Ecto neural progenitor cell (in vitro differentiated cells): ENCODE measurements around the gene STRA6.

Experiments used
- DNase-seq: peaks from one replicate; pipeline ENCODE4 v3.0.0-alpha.2; 2018; ENCODE audit warnings: low spot score

Gene STRA6

DNA sequence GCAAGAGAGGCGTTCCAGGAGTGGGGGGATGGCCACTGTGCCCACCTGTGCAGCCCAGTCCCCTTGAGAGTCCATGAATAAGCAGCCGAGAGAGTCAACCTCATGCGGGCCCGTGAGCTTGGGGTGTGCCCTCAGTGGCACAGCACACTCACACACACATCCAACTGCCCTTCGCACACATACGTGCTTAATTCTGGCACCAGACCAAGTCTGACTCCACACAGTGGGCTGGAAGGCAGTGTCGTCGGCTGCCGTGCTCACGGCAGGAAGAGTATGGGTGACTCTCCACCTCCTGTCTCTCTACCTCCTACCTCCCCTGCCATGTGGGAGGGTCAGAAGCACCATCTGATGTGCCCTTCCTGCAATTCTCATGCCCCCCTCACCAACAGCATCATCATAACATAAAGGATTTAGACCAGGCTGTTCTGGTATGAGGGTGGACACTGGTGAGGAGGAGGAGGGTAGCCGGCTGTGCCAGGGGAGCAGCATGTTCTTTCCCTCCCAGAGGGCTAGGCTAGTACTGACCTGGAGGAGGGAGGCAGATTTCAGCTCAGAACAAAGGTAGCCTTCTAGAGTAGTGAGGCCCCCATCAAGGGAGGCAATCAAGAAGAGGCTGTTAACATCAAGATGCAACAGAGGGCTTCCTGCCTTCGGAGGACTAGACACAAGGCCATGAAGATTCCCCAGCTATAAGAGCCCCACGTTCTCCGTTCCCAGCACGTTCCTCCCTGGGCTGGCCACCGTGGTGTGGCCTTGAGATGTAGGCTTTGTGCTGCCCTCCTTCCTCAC is 5.3 kb upstream of the STRA6 start:
- no peak for DNase-seq

DNA sequence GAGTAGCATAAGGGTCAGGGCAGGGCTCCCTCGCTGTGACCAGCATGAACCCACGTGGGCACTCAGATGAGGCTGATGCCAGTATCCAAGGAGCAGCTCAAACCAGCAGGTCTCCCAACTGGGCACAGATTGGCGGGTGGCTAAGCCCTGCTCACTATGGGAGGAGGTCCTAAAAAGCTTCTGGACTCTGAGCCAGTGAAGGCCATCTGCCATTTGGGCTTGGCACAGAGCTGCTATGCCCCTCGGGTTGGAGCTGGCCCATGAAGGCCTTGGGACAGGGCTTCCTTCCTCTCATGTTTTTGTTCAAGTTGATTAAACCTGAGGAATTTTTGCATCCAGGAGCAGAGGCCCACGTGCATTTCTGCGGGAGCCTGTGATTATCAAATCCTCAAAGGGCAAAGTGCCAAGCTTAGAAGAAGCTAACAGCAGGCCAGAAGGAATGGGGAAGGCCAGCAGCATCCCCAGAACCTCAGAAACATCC is 4.3 kb upstream of the STRA6 start:
- DNase-seq = no peak

DNA sequence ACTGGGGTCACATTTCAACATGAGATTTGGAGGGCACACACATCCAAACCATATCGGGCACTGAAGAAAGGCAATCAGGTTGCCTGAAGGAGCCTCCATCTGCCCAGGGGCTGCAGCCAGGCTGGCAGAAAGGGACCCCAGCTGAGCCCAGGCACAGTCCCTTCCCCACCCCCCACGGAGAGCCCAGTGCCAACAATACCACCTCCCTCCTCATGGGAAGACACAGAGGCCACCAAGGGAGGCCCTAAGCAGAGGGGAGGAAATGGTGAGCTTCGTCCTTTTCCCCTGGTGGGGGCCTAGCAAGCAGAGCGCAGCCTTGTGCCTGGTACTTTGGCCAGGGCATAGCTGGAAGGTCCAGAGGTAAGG is 3.0 kb upstream of the STRA6 start:
- no peak for DNase-seq

DNA sequence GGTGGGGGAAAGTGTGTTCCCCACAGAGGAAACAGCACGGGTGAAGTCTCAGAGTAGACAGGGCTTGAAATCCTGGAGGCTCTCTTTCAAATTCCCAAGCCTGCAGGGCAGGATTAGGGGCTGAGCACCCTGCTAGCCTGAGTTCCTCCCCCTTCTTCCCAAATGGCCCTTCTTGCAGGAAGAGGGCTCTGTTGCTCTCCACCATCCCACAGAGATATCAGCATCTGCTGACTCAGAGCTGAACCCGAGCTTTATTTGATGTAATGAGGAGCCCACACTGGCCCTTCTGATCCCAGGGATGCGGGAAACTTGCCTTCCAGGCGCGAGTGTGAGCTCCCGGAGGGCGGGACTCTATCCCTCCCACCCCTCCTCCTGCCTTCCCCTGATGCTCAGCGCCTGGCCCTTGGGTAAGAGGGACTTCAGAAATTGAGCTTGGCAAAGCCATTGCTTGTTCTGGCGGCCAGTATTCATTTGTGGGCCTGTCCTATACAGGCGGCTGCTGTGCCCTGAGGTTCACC is 1.4 kb upstream of the STRA6 start:
- peak; percentile 72 for DNase-seq

DNA sequence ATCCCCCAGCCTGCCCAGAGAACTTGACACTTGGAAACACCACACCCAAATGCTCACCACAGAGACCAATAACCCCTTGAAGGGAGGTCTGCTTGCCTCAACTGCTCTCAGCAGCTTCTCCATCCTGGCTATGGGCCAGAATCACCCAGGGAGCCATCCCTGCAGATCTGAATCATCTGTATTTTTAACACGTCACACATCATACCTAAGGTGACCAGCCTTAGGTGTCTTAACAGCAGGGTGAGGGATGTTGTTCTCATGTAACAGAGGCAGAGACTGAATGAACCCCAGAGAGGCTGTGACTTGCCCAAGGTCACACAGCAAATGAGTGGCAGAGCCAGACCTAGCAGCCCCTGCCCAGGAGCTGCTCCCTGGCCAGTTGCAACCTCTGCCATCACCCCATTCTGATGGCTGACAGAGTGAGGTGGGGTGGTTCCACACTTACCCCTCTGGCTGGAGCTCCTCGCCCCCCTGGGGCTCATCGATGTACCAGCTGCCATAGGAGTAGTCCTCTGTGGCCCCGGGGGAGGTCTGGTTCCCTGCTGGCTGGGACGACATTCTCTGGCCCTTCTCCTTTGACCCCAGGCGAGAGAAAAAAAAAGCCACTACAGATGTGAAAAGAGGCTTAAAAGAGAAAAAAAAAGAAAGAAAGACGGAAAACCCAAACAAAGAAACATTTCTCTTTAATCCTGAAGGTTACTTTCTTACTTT is 722 bp downstream of the STRA6 start:
- DNase-seq = no peak

DNA sequence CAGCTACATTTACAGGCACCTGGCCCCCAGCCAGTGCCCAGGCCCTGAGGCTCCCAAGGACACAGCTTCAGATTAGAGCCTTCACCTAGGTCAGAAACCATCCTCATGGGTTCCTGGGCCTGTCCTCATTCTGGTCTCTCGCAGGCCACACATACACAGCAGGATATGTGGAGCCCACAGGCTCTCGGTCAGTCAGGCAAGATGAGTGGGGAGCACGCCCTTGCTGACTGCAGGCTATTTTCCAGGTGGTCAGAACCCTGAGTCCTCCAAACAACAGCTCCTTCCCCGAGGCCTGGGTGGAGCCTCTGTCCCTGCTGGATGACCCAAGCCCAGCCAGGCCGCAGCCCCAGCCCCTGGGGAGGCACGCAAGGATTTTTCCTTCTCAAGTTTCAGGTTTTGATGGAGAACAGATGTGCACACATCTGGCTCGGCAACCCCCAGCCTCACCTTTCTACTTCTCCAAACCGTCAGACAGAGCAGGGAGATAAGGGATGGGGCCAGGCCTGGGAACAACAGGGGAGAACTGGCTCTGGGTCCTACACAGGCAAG is 1.6 kb downstream of the STRA6 start:
- DNase-seq = no peak

DNA sequence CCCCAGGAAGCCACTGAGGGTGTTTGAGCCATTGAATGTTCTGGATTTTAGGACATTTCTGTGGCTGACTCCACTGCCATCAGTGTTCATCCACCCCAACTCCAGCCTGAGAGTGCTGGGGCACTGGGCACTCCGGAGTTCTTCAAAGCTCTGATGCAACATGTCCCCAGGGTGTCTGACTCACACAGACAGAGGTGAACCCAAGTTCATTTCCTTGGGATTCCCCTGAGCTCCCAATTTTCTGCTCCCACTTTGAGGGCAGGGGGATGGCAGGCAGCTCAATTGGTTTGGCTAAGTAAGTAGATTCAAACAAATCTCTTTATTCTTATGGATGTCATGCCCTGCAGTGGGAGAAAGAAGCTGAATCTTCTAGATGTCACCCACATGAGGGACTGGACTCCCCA is 2.2 kb downstream of the STRA6 start:
- DNase-seq = no peak

DNA sequence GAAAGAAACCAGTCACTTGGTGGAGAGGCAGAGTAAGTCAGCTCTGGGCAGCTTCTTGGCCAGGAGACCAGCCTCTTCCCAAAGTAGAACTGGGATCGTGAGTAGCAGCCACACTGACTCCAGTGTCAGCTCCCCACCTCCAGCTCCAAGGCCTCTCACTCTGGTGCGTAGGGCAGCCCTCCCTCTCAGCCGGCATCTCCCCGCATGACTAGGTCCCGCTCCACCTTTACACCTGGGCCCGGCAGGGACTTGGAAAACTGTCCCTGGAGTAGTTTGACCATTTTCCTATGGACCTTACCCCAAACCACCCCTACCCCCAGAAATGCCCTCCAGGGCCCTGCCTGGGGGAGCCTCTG is 3.3 kb downstream of the STRA6 start:
- DNase-seq = no peak

DNA sequence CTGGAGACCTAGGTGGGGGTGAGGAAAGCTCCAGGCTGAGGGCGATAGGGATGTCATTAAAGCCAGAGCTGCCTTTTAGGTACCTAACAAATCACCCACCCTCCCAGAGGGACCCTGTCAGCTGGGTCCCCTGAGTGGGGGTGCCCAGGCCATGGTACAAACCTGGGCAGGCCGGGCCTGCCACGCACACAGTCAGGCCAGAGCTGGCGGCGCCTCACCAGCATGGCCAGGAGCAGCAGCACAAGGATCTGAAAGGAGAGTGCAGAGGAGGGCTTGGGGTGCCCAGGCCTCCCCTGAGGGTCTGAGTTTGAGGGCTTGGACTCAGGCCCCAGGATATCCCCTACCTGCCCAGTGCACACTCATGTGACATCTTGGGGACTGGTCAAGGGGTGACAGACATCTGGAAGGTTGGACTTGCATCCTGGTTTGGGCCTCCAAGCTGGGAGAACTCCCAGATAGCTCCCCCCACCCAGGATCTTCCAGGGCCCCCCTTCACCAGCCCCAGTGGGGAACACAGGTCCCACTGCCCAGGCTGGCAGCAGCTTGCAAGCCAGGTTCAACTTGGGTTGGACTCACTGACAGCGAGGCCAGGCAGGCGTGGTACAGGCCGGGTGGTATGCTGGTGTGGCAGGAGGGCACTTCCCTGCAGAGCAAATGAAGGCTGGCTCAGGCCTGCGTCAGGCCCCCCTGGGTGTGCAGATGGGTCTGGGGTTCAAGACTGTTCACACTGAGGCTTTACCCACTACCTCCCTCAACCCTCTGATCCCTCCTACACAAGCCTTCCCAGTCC is 5.2 kb downstream of the STRA6 start:
- DNase-seq = no peak

DNA sequence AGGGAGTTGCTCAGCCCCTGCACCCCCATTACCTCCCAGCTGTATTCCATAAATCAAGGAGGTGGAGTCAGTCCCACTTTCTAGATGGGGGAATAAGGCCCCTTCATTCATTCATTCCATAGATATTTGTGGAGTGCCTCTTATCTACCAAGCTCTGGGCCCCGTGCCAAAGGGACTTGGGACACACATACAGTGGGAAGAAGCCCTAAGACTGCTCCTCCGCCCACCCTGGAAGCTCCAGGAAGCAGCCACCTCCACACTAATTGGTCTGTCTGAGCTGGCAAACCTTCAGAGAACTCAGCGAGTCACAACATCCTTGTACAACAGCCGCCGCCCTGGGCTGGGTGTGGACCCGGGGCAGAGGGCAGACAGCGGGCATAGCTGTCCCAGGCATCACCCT is 6.4 kb downstream of the STRA6 start:
- no peak for DNase-seq

DNA sequence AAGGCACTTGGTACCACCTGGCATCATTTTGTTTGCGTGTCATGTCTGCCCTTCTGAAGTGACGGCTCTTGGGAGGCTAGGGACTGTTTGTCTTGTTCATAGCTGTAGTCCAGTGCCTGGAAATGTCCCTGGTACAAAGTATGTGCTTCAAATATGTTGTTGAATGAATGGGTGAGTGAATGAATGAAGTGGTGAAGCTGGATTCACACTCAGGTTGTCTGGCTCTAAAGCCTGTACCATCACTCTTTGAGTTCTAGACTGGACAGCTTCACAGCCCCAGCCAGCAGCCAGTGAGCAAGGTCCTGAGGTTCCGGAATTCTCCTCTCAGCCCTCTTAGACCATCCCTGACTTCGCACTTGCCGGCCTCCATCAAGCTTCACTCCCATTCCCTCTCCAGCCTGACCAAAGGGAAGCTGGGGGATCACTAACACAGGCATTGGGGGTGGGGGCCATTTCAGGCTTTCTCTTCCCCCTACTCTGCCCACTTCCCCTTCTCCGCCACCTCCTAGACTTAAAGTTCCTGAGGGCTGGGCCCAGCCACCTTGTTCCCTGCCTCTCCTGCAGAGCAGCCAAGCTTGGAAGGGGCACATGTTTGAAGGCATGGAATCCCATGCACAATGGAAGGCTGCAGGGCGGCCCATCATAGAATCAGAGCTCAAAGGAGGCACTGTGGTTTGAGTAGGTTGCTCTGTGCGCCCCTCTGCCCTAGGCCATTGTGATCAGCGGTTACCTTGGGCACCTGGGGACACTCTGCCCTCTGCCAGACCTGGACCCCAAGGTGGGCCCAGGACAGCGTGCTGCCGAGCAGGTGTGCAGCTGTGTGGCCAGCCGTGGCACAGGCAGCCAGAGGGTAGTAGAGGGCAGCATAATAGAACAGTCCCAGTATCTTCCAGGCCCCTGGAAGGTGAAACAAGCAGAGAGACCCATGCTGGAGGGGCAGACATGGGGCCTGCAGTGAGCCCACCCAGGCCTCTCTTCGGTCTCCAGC is 7.7 kb downstream of the STRA6 start:
- DNase-seq = no peak

DNA sequence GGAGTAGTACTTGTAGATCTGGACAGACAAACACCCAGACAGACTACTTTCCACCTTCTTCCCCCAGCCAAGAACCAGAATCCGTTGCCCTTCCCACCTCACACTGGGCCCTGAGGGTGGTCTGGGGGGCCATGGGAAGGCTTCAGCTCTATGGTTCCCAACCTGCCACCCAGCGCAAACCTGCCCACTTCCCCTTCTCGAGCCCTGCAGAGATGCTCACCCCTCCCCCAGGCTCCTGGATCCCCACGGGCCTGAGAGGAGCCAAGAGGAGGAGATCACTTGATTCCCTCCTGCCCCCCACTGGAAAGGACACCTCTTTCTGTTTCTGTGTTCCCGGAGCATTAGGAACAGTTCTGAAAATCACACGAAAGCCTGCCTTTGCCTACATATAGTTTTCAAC is 8.7 kb downstream of the STRA6 start:
- no peak for DNase-seq

DNA sequence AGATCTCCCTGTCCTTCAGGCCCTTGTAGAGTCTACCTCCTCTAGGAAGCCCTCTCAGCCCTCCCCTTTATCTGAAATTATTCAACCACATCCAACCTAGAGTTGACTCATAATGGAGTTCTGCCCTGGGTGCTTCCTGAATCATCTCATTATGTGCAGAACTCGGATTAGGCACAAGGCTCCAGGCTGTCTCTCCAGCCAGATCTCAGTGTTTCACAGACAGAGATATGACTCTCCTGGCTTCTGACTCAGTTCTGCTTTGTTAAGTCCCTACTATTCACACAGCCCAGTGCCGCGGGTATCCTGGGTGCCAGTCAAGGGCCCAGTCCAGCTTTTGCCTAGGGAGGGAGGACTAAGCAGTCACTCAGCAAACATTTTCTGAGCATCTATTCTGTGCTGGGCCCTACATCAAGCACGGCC is 9.3 kb downstream of the STRA6 start:
- no peak for DNase-seq

DNA sequence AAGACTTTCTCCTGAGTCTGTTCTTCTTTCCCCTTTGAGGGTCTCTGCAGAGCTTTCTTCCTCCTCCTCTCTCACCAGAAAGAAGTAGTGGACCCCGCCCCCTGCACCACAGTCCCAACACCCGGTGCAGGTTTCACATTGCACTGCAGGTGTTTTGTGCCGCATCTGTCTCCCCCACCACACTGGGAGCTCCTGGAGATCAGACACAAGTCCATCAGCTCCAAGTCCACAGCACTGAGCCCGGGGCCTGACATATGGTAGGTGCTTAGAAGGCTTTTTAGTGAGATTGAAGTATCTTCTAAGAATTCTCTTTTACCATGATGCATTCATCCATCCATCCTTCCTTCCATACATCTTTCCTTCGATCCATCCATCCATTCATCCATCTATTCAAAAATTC is 9.8 kb downstream of the STRA6 start:
- DNase-seq = no peak

DNA sequence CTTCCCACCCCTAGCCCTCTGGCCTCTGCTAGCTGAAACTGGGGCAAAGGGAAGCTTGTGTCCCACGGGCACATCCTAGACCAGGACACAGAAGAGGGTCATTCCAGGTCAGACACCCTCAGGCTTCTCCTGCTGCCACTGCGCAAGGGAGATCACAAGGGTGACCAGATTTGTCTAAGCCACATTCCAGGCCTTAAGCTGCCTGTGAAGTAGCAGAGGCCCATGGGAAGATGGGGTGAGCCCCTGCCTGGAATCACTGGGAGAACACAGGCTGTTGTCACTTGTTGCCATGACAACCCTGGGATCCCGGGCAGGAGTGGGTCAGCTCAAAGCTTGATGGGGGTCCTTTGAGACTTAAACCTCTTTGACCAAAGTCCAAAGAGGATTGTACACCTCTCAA is 10.8 kb downstream of the STRA6 start:
- DNase-seq = peak; percentile 78

DNA sequence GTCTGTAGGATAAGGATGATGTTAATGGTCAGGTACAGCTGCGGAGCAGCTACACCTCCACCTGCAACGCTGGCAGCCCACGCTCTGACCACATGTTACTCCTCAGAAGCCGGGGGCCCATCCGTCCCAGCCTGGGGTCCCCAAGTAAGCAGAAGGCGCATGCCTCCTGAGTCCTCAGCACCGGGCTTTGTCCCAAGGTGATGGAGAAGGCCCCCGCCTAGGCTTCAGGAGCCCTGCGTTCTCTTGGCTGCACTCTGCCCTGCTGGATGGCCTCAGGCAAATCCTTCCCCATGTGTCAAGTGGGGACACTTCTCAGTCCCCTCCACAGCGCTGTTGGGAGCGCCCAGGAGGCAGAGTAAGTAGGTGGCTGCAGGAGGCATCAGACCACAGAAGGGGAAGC is 14.4 kb downstream of the STRA6 start:
- DNase-seq = no peak

DNA sequence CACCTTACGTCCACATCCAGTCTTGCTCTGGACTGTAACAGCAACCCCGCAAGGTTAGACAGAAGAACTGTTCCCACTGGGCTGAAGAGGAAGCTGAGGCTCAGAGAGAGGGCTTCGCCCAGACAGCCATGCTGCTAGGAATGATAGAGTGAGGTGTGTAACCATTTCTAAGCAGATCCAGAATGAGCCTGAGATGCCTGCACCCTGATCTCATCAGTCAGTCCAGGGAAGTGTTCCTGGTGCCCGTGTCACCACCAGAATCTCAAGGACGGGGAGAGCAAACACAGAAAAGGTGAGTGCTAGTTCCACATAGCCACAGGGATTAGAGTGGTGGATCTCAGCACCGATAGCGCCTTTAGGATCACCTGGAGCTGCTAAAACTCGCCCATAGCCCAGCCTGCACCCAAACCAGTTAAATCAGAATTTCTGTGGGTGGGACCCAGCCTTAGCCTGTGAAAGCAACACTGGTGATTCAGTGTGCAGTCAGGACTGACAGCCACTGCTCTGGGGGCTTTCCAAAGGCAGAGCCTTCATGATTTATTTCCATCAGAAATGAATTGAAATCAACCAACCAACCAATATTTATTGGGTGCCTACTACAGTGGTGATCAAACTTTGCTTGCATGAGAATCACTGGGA is 16.8 kb downstream of the STRA6 start:
- no peak for DNase-seq

DNA sequence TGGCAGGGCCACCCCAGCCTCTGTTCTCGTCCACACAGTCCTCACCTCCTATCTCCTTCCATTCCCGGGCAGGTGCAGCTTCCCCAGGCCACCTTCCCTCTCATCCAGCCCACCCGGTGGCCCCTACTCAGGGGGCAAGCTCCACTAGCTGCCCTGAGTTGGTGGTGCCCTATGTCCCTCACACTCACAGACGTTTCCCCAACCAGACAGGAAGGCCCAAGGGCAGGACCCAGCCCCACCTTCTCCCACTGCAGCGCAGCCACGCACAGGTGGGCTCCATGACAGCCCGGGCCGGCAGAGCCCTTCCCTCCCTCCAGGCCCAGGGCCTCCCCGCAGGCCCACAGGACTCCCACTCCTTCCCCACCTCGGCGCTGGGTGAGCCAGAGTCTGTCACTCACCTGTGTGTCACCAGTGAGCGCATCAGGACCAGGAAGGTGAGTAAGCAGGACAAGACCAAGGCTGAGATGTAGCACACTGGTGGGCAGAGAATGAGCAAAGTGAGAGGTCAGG is 17.9 kb downstream of the STRA6 start:
- DNase-seq = no peak

DNA sequence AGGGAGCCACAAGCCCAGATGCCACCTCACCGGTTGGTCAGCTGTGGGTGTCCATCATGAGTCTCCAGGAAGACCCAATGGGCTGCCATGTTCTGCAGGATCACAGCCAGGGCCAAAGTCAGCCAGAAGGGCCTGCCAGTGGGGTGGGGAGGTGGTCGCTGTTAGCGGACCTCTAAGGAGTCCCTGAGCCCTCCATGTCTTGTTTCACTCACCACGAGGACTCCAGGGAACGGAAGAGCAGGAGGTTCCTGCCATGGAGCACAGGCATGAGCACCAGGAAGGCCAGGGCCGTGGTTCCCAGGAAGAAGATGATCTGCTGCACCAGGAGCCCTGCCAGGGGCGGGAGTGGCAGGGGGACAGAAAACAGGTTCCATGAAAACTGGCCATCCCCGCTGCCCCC is 20.5 kb downstream of the STRA6 start:
- no peak for DNase-seq

DNA sequence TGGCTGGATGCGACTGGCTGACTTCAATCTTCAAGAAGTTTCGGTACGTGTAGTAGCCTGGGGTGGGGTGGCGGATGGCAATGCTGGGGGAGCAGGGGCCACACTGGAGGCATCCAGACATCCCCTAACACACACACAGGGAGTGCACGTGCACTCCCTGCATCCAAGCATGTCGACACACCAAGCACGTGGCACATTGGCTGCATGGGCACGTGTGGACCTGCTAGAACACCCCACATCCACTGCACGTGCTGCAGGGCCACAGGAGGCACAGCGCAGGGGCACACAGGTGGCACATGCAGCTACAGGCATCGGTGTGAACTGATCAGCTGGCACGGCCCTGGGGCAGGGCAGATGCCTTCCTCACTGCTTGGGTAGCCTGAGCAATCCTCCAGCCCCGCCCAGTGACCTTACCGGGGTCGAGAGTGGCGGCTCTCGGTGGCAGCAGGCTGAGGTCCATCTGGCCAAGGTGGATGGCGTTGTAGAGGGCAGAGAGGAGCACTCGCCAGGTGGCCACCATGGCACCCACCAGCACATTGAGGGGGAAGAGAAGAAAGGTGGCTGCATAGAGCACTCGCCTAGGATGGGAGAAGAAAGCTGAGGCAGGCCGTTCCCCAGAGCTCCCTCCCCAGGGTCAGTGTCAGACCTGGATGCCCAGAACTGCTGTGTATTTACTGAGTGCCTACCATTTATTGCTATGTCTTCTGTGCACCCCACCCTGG is 21.5 kb downstream of the STRA6 start:
- DNase-seq = no peak
